Stimulated activated CD8-positive, alpha-beta memory T cell treated with anti-CD3 and anti-CD28 coated beads, Interleukin-15, amount 100 ng/mL, for 1 hour (primary cell): ENCODE measurements around the gene SLC26A1.

Experiments used
- DNase-seq: peaks from one replicate; pipeline ENCODE4 v3.0.0-alpha.2; 2020; ENCODE audit warnings: low read depth

The SLC26A1 gene

DNA sequence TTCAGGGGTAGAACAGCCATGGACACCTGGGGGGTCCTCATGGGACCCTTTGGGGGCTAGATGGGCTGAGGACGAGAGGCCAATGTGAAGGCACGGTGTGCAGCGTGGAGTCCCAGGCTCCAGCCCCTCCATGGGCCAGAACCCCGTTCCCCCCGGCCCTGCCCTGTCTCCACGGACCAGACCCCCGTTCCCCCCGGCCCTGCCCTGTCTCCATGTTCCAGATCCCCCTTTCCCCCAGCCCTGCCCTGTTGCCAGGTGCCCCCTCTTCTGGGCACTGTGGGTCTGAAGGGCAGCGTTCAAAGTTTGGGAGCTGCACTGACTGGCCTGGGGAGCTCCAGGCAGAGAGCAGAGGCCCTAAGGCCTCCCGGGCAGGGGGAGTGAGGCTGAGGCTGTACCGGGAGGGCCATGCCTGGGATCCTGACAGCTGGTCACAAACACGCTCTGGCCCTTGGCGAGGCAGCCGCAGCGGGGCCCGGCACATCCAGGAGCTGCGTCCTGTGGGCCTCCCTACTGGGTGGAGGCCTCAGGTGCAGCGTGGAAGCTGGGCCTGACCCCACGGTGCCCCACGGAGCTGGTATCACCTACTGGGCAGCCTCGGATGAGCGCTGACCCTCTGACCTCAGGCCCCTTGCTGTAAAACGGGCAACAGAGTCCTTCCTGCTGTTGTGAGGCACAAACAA, 28.7 kb downstream of the SLC26A1 start:
- DNase-seq: no peak

DNA sequence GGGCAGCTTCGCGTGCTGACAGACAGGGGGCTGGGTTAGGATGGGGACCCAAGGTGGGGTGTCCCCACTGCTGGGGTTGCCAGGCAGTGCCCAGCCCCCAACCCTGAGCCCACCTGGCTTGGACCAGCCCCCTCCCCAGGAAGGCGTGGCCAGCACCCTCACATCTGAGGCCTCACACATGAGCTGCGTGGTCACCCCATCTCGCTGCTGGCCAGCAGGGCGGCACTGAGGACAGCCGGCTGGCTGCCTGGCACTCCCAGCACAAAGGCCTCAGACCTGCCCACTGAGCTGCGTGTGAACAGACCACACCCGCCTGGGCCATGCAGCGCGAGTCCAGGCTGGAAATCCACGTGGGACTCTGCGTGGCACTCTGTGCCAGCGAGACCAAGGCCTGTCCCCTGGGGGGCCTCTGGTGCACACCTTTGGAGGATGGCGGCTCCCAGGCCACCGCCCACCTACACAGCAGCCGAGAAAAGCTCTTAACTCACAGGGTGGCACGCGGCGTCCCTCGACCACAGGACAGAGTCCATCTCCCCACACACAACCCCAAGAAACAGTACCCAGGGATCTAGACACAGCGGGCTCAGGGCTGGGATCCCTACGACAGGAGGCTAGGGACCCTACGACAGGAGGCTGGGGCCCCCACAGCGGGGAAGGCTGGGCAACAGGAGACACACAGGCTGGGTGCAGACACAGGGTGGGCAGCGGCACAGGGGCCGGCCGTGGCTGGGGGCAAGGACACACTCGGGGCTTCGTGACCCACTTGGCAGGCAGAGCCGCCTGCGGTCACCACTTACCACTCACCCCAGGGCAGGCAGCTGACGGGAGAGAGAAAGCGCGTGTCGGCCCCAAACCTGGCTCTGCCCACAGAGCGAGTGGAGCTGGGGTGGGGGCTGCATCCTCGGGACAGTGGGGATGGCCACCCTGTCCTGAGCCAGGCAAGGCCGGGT, 29.7 kb downstream of the SLC26A1 start:
- no peak for DNase-seq

DNA sequence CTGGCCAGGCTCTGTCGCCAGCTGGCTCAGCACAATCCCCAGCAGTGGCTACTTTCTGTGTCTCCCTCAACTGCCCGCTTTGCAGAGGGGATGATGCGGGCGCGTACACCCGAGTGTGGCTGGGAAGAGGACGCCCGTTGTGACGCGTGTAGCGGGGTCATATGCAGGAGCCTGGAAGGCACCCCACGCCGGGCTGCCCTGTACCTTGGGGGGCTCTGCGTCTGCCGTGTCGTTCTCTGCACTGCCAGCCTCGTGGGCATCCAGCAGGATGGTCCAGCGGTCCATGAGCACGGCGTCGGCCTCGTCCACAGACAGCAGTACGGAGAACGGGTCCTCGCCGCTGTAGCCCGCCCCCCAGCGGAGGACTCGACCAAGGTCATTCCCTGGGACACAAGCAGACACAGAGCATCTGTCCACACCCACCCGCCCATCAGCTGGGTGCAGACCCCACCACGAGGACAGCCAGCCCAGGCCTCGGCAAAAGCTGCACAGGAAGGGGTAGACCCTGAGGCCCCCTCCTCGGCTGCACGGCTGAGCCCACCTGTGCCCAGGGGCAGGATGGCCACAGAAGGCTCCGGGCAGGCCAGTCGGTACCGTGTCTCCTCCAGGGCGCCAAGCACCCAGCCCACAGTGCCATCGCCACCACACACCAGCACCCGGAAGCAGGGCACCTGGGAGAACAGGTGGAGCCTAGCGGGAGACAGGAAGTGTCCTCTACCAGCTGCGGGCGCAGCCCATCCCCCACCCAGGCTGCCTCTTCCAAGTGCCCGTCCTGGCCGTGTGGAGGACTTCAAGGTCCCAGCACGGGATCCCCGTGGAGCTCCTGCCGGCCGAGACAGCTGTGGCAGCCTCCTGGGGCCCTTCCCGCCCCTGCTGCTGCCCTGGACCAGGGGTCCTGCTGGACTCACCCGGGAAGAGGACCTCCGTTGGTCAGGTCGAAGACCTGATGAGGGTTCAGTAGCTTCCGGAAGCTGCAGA, 30.7 kb downstream of the SLC26A1 start:
- DNase-seq: no peak

DNA sequence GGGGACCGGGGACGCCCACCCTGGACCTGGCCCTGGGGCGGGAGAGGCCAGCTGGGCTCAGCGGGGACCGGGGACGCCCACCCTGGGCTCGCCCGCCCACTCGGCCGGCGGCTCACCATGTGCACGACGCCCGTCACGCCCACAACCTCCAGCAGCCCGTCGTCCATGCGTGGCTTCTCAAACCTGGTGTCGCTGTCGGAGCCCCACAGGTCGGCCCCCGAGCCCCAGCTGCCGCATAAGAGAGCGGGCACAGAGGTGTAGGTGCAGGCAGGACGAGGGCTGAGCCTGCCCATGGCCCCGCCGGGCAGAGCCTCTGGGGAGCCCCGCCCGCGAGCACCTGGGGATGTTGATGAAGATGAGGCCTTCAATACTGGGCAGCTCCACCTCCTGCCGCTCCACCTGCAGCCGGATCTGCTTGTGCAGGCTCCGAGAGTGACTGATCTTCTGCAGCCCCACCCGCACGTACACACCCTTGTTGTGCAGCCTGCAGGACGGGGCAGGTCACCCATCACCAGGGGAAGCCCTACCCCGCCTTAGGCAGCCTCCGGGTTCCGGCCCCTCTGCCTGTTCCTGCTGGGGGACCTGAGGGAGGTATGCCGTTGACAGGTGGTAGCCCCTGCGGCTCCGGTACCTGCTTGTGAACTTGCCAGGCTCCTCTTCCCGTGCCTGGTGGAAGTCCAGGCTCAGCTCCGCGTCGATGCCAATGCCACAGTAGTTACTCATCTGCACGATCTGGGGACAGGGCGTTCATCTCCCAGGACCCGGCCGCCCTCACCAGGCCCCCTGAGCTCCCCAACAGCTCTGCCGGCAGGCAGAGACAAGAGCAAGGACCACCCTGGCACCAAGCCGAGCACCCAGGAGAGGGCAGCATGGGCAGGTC, 31.6 kb downstream of the SLC26A1 start:
- DNase-seq: no peak

DNA sequence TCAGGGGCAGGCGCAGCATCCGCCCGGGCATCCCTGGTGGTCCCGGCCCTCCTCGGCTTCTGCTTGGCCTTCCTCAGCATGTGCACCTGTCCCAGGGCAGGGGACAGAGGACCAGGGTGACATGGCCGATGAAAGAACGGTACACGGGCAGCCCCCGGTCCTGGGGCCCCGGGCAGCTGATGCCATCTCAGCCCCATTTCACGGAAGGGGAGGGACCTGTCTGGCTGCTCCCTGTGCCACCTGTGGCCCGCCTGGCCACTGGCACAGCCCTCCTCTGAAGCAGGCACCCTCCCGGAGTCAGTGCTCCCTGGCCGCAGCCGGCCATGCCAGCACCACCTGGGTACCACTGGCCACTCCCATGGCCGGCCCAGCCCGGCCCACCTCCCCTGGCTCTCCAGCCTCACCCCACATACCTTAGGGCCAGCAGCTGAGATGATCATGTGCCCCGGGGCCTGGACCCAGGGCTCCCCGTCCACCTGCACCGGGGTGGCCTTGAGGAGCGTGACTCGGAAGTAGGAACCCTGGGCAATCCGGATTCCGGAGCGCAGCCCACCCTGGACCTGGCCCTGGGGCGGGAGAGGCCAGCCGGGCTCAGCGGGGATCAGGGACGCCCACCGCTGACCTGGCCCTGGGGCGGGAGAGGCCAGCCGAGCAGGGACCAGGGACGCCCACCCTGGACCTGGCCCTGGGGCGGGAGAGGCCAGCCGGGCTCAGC, 32.4 kb downstream of the SLC26A1 start:
- DNase-seq: no peak

DNA sequence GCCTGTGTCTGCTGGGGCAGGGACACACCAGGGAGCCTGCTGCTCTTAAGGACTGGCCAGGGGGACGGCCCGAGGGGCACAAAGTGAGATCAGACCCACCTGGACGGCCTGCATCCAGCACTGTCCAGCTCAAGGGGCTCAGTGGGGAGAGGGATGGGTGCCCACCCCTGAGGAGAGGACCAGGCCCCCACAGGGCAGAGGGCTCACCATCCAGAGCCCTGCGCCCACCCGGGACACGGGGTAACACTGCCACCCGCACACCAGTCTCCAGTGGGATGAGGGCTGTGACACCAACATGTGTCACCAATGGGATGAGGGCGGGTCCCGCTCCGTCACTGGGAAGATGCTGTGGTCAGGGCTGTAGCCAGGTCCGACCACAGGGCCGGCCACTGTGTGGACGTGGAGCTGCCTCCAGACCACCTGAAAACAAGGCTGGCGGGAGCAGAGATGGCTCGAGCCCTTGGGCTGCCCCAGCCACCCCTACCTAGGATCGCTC, 33.0 kb downstream of the SLC26A1 start:
- no peak for DNase-seq

DNA sequence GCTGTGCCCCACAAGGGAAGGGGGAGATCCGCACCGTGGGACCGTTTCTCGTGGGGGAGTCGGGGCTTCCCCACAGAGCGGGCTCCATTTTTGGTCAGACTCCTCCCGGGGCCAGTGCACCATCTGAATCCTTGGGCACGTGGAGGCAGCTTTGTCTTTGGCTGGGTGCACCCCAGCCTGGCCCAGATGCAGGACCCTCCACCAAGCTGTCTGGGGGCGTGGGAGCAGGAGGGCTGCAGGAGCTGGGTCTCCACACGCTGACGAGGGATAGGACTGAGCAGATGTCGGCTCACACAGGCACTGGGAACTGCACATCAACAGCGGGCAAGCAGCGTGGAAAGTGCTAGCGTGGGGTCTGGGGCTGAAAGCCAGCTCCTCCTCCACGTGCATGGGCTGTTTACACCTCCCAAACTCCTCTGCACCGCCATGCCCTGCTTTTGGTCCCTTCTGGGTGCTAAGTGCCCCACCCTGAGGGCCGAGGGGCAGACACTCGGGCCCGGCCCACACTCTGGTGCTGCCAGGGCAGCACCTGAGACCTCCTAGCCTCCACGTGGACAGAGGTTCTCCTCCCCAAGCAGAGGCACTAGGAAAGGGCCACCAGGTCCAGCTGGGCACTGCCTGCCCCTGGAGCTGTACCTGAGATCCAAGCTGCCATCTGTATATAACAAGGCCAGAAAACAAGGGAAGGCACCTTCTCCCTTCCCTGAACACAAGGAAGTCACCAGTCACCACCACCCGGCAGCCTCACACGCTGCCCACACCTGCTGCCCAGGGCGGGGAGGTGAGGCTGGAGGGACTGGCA, 33.7 kb downstream of the SLC26A1 start:
- DNase-seq: no peak

DNA sequence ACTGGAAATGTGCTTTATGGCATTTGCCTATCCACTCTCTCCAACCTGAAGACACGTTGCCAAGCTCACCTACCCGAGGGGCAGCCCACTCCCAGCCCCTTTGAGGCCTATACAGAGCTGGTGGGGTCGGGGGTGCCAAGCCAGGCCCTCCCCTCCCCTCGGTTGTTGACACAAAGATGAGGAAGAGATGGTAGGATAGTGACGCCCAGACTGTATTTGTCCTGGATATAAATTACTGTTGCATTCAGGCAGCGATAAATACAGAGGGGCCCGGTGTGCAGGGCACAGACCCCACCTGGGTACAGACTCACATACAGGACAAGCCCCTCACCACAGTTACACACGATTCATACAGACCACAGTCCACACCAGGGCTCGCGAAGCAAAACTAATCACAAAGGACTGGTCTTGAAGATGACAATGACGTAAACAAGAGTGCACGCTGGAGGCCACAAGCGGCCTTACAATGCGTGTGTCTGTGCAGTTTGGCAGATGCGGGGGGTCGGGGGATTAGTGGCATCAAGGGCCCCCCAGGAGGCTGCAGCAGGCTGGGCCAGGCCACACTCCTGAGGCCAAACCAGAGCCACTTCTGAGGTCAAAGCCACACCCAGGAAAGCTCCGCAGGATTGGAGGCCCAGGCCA, 34.4 kb downstream of the SLC26A1 start:
- DNase-seq: no peak

DNA sequence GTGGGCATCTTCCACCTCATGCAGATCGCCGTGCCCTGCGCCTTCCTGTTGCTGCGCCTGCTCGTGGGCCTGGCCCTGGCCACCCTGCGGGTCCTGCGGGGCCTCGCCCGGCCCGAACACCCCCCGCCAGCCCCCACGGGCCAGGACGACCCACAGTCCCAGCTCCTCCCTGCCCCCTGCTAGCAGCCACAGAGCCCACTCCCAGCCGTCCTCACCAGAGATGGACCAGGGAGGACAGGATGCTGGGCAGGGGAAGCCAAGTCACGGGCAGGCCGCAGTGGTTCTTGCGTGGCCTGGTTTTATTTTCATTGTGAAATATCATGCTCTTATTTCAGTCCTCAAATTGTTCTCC, 34.9 kb downstream of the SLC26A1 start:
- DNase-seq: no peak

DNA sequence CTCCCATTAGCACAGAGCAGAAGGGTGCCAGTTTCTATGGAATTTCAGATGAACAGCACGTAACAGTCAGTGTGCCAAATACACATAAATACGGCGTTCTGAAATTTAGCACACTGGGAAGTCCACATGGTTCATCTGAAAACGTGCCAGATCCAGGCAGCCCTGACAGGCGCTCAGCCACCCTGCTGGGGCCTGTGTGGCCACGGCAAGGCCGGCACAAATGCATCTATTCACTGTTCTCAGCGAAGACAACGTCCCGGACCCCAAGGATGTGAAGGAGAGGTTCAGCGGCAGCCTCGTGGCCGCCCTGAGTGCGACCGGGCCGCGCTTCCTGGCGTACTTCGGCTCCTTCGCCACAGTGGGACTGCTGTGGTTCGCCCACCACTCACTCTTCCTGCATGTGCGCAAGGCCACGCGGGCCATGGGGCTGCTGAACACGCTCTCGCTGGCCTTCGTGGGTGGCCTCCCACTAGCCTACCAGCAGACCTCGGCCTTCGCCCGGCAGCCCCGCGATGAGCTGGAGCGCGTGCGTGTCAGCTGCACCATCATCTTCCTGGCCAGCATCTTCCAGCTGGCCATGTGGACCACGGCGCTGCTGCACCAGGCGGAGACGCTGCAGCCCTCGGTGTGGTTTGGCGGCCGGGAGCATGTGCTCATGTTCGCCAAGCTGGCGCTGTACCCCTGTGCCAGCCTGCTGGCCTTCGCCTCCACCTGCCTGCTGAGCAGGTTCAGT, 35.5 kb downstream of the SLC26A1 start:
- no peak for DNase-seq

DNA sequence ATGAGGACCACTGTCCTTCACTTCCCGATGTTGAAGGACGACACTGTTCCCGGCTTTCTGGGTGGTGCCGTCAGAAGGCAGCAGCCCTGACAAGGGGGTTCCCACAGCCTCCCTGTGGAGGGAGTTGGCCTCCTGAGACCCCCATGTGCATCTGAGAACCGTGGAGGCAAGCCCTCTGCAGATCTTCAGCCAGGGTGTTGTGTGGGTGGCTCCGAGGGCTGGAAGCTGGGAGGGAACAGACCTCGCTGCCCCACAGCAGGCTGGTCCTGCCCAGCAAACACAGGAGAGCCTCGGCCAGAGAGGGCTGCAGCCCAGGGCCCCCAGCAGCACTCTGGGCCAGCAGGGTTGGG, 36.0 kb downstream of the SLC26A1 start:
- DNase-seq: no peak

DNA sequence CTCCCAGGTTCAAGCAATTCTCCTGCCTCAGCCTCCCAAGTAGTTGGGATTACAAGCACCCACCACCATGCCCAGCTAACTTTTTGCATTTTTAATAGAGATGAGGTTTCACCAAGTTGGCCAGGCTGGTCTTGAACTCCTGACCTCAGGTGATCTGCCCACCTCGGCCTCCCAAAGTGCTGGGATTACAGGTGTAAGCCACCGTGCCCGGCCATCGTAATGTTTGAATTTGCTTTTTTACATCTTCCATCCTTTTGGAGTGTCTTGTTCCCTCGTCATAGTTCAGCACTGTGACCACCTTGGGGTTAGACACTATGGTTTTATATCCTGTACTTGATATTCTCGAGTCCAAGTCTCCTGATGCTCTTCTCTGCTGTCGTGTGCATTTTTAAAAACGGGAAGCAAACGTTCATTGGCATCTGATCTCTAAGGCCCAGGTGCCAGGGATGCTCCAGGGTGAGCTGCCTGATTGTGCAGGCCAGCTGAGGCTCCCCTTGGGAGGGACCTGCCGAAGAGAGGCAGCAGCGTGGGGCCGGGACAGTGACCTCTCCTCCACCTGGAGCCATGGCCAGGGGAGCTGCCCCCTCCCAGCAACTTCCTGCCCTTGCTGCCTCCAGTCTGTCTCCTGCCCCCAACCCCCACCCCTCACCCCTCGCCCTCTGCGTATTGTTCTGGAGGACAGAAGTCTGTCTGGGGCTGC, 36.5 kb downstream of the SLC26A1 start:
- DNase-seq: no peak

DNA sequence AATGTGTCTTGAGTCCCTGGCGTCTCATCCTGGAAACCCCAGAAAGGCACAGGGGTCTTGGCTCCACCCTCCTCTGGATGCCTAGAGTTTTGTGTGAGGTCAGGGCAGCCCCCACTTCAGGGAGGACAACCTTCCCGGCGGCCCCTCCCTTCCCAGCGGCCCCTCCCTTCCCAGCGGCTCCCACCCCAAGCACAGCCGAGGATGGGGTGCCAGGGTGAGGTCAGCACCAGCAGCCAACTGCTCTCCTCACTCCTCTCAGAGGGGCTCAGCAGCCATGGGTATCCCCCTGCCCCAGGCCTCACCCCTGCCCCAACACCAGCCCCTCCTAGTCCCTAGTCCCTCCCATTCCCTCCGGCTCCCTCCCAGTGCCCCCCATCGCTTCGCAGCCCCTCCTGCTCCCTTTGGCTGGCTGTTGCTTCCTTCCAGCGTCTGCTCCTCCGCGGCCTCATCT, 37.2 kb downstream of the SLC26A1 start:
- no peak for DNase-seq

DNA sequence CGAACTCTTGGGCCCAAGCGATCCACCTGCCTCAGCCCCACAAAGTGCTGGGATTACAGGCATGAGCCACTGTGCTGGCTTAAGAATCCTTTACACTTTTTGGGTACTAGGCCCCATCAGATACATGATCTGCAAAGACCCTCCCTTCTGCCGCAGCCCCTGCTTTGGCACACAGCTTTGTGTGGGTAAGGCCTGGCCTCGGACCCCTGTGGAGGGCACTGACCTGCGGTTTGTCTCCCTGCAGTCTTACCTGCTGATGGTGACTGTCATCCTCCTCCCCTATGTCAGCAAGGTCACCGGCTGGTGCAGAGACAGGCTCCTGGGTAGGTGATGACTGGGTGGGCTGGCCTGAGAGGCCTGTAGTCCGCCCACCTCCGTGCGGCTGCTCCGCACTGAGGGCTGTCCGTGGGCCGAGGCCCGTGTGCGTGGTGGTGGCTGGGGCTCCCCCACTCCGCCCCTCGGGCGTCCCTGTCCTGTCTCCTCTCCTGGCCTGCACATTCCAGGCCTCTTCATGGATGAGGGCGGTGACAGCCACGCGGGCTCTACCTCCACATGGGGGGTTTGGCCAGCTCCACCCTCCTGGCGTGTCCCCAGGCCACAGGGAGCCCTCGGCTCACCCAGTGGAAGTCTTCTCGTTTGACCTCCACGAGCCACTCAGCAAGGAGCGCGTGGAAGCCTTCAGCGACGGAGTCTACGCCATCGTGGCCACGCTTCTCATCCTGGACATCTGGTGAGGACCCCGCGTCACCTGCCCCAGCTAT, 37.9 kb downstream of the SLC26A1 start:
- no peak for DNase-seq

DNA sequence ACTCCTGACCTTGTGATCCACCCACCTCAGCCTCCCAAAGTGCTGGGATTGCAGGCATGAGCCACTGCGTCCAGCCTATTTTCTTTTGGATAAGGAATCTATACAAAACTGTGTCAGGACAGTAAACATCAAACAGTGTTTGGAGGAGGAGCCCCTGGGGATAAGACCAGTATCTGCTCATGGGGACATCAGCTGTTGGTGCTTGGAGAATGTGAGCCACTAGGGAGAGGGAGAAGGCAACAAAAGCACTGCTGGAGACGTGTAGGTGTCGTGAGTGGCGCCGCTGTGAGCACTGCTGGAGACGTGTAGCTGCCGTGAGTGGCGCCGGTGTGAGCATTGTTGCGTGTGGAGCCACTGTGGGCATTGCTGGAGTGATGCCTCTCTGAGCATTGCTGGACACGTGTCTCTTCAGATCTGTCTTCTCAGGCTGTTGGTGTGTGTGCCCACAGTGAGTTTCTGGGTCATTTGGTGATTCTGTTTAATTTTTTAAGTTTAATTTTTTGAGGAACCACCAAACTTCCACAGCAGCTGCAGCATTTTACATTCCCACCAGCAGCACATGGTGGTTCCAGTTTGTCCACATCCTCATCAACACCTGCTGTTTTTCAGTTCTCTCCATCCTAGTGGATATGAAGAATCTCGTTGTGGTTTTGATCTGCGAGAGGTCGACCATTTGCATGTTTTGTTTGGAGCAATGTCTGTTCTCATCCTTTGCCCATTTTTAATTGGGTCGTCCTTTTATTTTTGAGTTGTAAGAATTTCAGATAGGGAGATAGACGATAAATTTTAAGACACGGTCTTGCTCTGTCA, 38.8 kb downstream of the SLC26A1 start:
- DNase-seq: no peak

DNA sequence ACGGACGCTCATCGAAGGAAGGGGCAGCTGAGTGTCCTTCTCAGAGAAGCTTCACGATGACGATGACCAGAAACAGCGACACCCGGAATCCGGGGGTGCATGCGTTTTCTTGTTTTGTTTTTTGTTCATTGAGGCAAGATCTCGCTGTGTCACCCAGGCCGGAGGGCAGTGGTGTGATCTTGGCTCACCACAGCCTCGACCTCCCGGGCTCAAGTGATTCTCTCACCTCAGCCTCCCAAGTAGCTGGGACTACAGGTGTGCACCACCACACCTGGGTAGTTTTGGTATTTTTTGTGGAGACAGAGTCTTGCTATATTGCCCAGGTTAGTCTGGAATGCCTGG, 39.7 kb downstream of the SLC26A1 start:
- no peak for DNase-seq
